SH-SY5Y (cell line): ENCODE results near the gene ECHS1.

ENCODE experiments used
- GATA2 ChIP-seq: IDR thresholded peaks from 2 replicates; pipeline ENCODE4 v1.6.1; 2011; ENCODE audit warnings: mild to moderate bottlenecking, low read depth, low read length
- GATA3 ChIP-seq: IDR thresholded peaks from 2 replicates; pipeline ENCODE4 v1.6.1; 2011; ENCODE audit warnings: low read depth, mild to moderate bottlenecking, low read length, moderate library complexity

DNA sequence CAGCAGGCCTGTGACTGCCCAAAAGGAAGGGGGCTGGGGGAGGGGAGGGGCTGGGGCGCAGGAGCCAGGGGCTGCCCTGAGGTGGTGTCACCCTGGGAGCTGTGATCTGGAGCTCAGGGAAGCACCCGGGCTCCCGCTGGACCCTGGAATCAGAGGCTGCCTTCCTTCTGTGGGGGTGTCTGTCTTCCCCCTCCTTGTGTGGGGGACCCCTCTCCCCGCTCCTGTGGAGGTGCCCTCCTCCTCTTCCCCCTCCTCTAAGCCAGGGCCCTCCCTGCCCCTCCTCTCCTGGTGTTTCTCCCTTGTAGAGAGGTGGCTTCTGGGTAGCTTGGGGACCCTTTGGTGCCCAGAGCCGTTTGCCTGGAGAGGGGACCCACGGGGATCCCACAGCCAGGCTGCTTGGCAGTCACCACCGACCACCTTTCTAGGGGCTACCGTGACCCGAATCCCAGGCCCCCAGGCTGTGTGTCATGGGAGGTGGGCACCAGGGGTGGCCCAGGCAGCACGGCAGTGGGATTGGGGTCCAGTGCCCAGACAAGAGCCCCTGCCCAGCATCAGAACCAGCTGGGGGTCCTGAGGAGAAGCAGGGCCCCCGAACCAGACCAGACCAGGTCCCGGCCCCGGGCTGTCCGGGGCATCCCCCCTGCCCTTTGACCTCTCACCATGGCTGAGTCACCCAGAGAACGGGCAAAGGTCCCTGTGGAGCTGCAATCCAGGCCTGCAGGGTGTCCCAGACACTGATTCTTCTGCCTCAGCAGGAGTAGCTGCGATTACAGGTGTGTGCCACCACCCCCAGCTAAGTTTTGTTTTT is 25.2 kb downstream of the ECHS1 start:
- TF ChIP-seq GATA2 (no peak), GATA3 (no peak)
